ENCODE data around the gene RHBDL3. TPM values are rescaled to one million over a fixed set of nuclear protein-coding genes. Genes with fewer than 3 reads are reported as not detected.

RHBDL3 gene
- total and polyA plus RNA-seq, 2 donors (not counting 3 experiments of a cell fraction or from before 2014, with no cell fraction given), result 0.11 to 0.20 TPM

DNA sequence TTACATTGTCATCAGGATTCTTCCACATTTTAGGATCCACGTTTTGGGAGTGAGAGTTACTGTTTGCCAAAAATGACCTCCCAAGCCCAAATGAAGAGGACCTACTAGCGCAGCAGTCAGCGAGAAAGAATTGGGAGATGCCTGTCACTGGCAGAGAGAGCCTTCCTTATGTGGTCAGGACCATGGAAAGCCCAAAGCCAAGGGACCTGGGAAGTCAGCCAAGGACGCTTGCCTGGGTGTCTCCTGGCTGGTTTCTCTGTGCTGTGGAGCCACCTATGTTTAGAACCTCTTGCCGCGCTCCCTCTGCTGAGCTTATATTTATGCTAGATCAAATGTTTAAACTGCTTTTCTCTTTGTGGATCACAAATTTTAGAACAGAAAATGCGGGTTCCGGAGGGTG, 24.9 kb upstream of the RHBDL3 start:
- H3K9ac ChIP-seq (replicated peaks; ENCODE audit: extremely low read depth, insufficient read depth, low read length), result no peak overlapping the region
- no peaks in the 10 kb centered on the region for H3K9me3 ChIP-seq (replicated peaks; ENCODE audit: control insufficient read depth, insufficient read depth, low read length)
- POLR2A ChIA-PET, result no interaction called here
- no peaks in the 10 kb centered on the region for H3K36me3 ChIP-seq (ENCODE audit: control insufficient read depth in 2 of 2, extremely low read depth in 1 of 2, insufficient read depth in 2 of 2, low read length in 2 of 2)
- no peak for DNase-seq (ENCODE audit: low read depth, low spot score)
- intact Hi-C loops (cut with micrococcal nuclease) (no loop called here), dilution Hi-C loops (cut with MboI; ENCODE audit: extremely low pct_ligation_motif_present, low sequenced_read_pairs) (no loop called here)
- no peaks in the 10 kb centered on the region for H3K79me2 ChIP-seq (ENCODE audit: control insufficient read depth, insufficient read depth, low read length)
- no peak overlapping the region for H3K4me3 ChIP-seq (replicated peaks in 1 of 3; ENCODE audit: insufficient read depth in 1 of 3, low read depth in 1 of 3, low read length in 3 of 3)
- no TSS peak for BruUV-seq (replicated peaks)
- no peaks in the 10 kb centered on the region for H3K27me3 ChIP-seq (ENCODE audit: control insufficient read depth in 2 of 2, insufficient read depth in 2 of 2, low read length in 2 of 2)
- H3K4me2 ChIP-seq (ENCODE audit: insufficient read depth, low read length), result no peak overlapping the region
- H3K9me1 ChIP-seq (replicated peaks; ENCODE audit: control insufficient read depth, extremely low read depth, insufficient read depth, low read length), result no peaks in the 10 kb centered on the region
- no peak overlapping the region for H2AFZ ChIP-seq (ENCODE audit: low read depth, low read length)
- no peaks in the 10 kb centered on the region for H4K20me1 ChIP-seq (replicated peaks; ENCODE audit: control insufficient read depth, extremely low read depth, insufficient read depth, low read length)
- CTCF ChIA-PET, result interaction anchor here (1.0 to 3.7 kb wide), 3 partner anchors 10 to 31 kb away, joined by 3 to 25 read pairs (median 3); no protein-coding TSS in a partner anchor
- TF ChIP-seq, protein P1, sequence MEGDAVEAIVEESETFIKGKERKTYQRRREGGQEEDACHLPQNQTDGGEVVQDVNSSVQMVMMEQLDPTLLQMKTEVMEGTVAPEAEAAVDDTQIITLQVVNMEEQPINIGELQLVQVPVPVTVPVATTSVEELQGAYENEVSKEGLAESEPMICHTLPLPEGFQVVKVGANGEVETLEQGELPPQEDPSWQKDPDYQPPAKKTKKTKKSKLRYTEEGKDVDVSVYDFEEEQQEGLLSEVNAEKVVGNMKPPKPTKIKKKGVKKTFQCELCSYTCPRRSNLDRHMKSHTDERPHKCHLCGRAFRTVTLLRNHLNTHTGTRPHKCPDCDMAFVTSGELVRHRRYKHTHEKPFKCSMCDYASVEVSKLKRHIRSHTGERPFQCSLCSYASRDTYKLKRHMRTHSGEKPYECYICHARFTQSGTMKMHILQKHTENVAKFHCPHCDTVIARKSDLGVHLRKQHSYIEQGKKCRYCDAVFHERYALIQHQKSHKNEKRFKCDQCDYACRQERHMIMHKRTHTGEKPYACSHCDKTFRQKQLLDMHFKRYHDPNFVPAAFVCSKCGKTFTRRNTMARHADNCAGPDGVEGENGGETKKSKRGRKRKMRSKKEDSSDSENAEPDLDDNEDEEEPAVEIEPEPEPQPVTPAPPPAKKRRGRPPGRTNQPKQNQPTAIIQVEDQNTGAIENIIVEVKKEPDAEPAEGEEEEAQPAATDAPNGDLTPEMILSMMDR (IDR thresholded peaks at IDR 0.05; ENCODE audit: extremely low read depth in 1 of 2, insufficient read depth in 1 of 2, low read depth in 1 of 2, low read length in 2 of 2), result no peak
- TF ChIP-seq GATA2 (IDR thresholded peaks at IDR 0.05; ENCODE audit: insufficient read depth, insufficient read length, low read depth, low read length) (no peak), FOS (IDR thresholded peaks at IDR 0.05; ENCODE audit: borderline replicate concordance, insufficient read depth, low read length) (no peak), POLR2A (IDR thresholded peaks at IDR 0.05; ENCODE audit: low read depth, low read length) (no peak), EZH2 (IDR thresholded peaks at IDR 0.05; ENCODE audit: borderline replicate concordance, low read depth, low read length, severe bottlenecking) (no peak), POLR2AphosphoS5 (IDR thresholded peaks at IDR 0.05; ENCODE audit: insufficient read depth, low read depth, low read length) (no peak), MYC (IDR thresholded peaks at IDR 0.05; ENCODE audit: low read depth, low read length) (no peak), JUN (IDR thresholded peaks at IDR 0.05; ENCODE audit: borderline replicate concordance, insufficient read depth, insufficient read length, low read depth) (no peak)
- TF ChIP-seq, protein P2, sequence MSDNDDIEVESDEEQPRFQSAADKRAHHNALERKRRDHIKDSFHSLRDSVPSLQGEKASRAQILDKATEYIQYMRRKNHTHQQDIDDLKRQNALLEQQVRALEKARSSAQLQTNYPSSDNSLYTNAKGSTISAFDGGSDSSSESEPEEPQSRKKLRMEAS (IDR thresholded peaks at IDR 0.05; ENCODE audit: insufficient read depth, insufficient read length), result no peak
- FAIRE-seq, result no peak
- H3K4me1 ChIP-seq (ENCODE audit: control insufficient read depth, extremely low read depth, insufficient read depth, low read length), result no peaks in the 10 kb centered on the region
- no peak overlapping the region for H3K27ac ChIP-seq (ENCODE audit: insufficient read depth, low read depth, low read length)

Data from endothelial cell of umbilical vein (primary cell).